B cell (primary cell): ENCODE data around the gene PPIP5K1.
"Not testable (repeated sequence)": the region's sequence is repeated elsewhere in the genome, so short reads cannot be mapped to it uniquely, and the experiment has no call there.

Source experiments
- EZH2 ChIP-seq: IDR thresholded peaks from 2 replicates; pipeline ENCODE4 v1.6.1; 2012; ENCODE audit warnings: borderline replicate concordance, low read depth, mild to moderate bottlenecking, moderate library complexity, low read length; ENCODE audit not compliant: insufficient read depth, poor library complexity, severe bottlenecking
- TF ChIP-seq, protein P1 (sequence below): fragments of 200-600 bp; IDR thresholded peaks from one replicate; pipeline ENCODE4 v1.8.0; 2022; ENCODE audit warnings: antibody characterized with exemption, mild to moderate bottlenecking

DNA sequence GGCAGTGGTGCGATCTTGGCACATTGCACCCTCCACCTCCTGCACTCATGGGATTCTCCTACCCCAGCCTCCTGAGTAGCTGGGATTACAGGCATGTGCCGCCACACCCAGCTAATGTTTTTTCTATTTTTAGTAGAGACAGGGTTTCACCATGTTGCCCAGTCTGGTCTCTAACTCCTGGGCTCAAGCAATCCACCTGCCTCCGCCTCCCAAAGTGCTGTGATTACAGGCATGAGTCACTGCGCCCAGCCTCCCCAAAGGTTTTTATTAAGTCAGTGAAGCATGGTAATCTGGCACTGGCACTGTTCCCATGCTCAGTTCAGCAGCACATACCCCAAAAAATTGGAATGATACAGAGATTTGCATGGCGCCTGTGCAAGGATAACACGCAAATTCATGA lies 12.2 kb upstream of the PPIP5K1 start:
- TF ChIP-seq, protein P1, sequence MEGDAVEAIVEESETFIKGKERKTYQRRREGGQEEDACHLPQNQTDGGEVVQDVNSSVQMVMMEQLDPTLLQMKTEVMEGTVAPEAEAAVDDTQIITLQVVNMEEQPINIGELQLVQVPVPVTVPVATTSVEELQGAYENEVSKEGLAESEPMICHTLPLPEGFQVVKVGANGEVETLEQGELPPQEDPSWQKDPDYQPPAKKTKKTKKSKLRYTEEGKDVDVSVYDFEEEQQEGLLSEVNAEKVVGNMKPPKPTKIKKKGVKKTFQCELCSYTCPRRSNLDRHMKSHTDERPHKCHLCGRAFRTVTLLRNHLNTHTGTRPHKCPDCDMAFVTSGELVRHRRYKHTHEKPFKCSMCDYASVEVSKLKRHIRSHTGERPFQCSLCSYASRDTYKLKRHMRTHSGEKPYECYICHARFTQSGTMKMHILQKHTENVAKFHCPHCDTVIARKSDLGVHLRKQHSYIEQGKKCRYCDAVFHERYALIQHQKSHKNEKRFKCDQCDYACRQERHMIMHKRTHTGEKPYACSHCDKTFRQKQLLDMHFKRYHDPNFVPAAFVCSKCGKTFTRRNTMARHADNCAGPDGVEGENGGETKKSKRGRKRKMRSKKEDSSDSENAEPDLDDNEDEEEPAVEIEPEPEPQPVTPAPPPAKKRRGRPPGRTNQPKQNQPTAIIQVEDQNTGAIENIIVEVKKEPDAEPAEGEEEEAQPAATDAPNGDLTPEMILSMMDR = not testable (repeated sequence)
- TF ChIP-seq EZH2 = not testable (repeated sequence)
